CD4-positive, alpha-beta T cell treated with Interleukin-21 for 1 hour (primary cell): ENCODE results near the gene DENND1A.

Experiments
- DNase-seq: peaks from one replicate; pipeline ENCODE4 v3.0.0-alpha.2; 2020

The DENND1A gene

GRCh38 chr9:123478967-123479602 is 450.8 kb downstream of the DENND1A start:
- DNase-seq = no peak

GRCh38 chr9:123478160-123478559 is 451.8 kb downstream of the DENND1A start:
- no peak for DNase-seq

- DNase-seq = no peak
These were observed 454.5 kb downstream of the DENND1A start for GRCh38 chr9:123475407-123475806.

- DNase-seq = no peak
These were observed 456.9 kb downstream of the DENND1A start for GRCh38 chr9:123472862-123473614.

- DNase-seq = no peak
These were observed 457.9 kb downstream of the DENND1A start for GRCh38 chr9:123471843-123472570.

GRCh38 chr9:123470991-123471770 is 458.7 kb downstream of the DENND1A start:
- DNase-seq = no peak

- DNase-seq = no peak
These were observed 459.7 kb downstream of the DENND1A start for GRCh38 chr9:123470121-123470782.

- DNase-seq = no peak
These were observed 460.6 kb downstream of the DENND1A start for GRCh38 chr9:123469282-123469681.

GRCh38 chr9:123468541-123468940 is 461.4 kb downstream of the DENND1A start:
- no peak for DNase-seq

- DNase-seq = no peak
These were observed 464.6 kb downstream of the DENND1A start for GRCh38 chr9:123465304-123465703.

- DNase-seq = no peak
These were observed 469.8 kb downstream of the DENND1A start for GRCh38 chr9:123460091-123460490.

GRCh38 chr9:123457583-123457982 is 472.3 kb downstream of the DENND1A start:
- DNase-seq = no peak

GRCh38 chr9:123456011-123456410 is 473.9 kb downstream of the DENND1A start:
- DNase-seq = no peak

GRCh38 chr9:123455187-123455586 is 474.7 kb downstream of the DENND1A start:
- DNase-seq = no peak

- no peak for DNase-seq
These were observed 475.6 kb downstream of the DENND1A start for GRCh38 chr9:123454361-123454760.

- no peak for DNase-seq
These were observed 476.1 kb downstream of the DENND1A start for GRCh38 chr9:123453831-123454321.

GRCh38 chr9:123453076-123453667 is 476.8 kb downstream of the DENND1A start:
- no peak for DNase-seq

GRCh38 chr9:123450996-123451395 is 478.9 kb downstream of the DENND1A start:
- no peak for DNase-seq

GRCh38 chr9:123450098-123450770 is 479.7 kb downstream of the DENND1A start:
- no peak for DNase-seq

- DNase-seq = no peak
These were observed 481.8 kb downstream of the DENND1A start for GRCh38 chr9:123447934-123448646.
